Measurements from ENCODE around the gene RNF182.
A peak's percentile ranks its signal among the peaks of the same experiment; 100 is the strongest.

RNF182 gene

GRCh38 chr6:13923527-13924145 lies 1.1 kb upstream of the RNF182 start:
- peak overlapping the region; percentile 39 for H3K4me3 ChIP-seq (replicated peaks; ENCODE audit: low read depth, low read length)
- no peak for TF ChIP-seq CTCF (IDR thresholded peaks at IDR 0.05; ENCODE audit: low read depth, low read length, missing control alignments)
- DNase-seq (ENCODE audit: extremely low read depth, low read depth) = no peak

- H3K4me3 ChIP-seq (replicated peaks; ENCODE audit: low read depth, low read length) = peak overlapping the region; percentile 39
- DNase-seq (ENCODE audit: extremely low read depth, low read depth) = no peak
- no peak for TF ChIP-seq CTCF (IDR thresholded peaks at IDR 0.05; ENCODE audit: low read depth, low read length, missing control alignments)
These were observed 405 bp upstream of the RNF182 start for GRCh38 chr6:13924146-13924948.

- TF ChIP-seq CTCF (IDR thresholded peaks at IDR 0.05; ENCODE audit: low read depth, low read length, missing control alignments) = no peak
- no peak overlapping the region for H3K4me3 ChIP-seq (replicated peaks; ENCODE audit: low read depth, low read length)
- no peak for DNase-seq (ENCODE audit: extremely low read depth, low read depth)
These were observed 1.6 kb downstream of the RNF182 start for GRCh38 chr6:13926378-13926777.

GRCh38 chr6:13927203-13927602 lies 2.5 kb downstream of the RNF182 start:
- TF ChIP-seq CTCF (IDR thresholded peaks at IDR 0.05; ENCODE audit: low read depth, low read length, missing control alignments) = no peak
- H3K4me3 ChIP-seq (replicated peaks; ENCODE audit: low read depth, low read length) = no peak overlapping the region
- DNase-seq (ENCODE audit: extremely low read depth, low read depth) = no peak

- TF ChIP-seq CTCF (IDR thresholded peaks at IDR 0.05; ENCODE audit: low read depth, low read length, missing control alignments) = no peak
- H3K4me3 ChIP-seq (replicated peaks; ENCODE audit: low read depth, low read length) = no peak overlapping the region
- no peak for DNase-seq (ENCODE audit: extremely low read depth, low read depth)
These were observed 4.4 kb downstream of the RNF182 start for GRCh38 chr6:13929196-13929595.

GRCh38 chr6:13931797-13932402 lies 7.1 kb downstream of the RNF182 start:
- no peak overlapping the region for H3K4me3 ChIP-seq (replicated peaks; ENCODE audit: low read depth, low read length)
- no peak for DNase-seq (ENCODE audit: extremely low read depth, low read depth)
- TF ChIP-seq CTCF (IDR thresholded peaks at IDR 0.05; ENCODE audit: low read depth, low read length, missing control alignments) = no peak

Measured in HFF-Myc (cell line).